OCI-LY7 (cell line): Measurements from ENCODE around the gene NTSR1.

ENCODE experiments used
- CTCF ChIP-seq: fragments of 200-600 bp; sonication (generic); conservative IDR thresholded peaks from 2 replicates; pipeline ENCODE4 v1.5.1; 2014; ENCODE audit warnings: mild to moderate bottlenecking, antibody characterized with exemption, low read length, moderate library complexity, mixed read lengths
- EZH2phosphoT487 ChIP-seq: fragments of 200-600 bp; sonication (generic); IDR thresholded peaks from 2 replicates; pipeline ENCODE4 v1.6.1; 2018; ENCODE audit warnings: low read depth, borderline replicate concordance, mild to moderate bottlenecking, mixed run types, antibody characterized with exemption, low read length, moderate library complexity, mixed read lengths

- TF ChIP-seq CTCF, result no peak
- TF ChIP-seq EZH2phosphoT487, result no peak
Observed at GRCh38 chr20:62664019-62664971, 44.3 kb upstream of the NTSR1 start.
